Neural cell (in vitro differentiated cells): ENCODE measurements around the gene LRP5. TPM values are rescaled to one million over a fixed set of nuclear protein-coding genes. Genes with fewer than 3 reads are reported as not detected.

Experiments used
- H2AFZ ChIP-seq: fragments of 200-600, 300-800 bp; sonication (generic), shearing (Covaris generic); 2 replicates; pipeline ENCODE4 v1.6.0; 2014; ENCODE audit warnings: low read depth, mild to moderate bottlenecking, antibody characterized with exemption, low read length, moderate library complexity
- H3F3A ChIP-seq: fragments of 200-600 bp; shearing (Covaris generic); 2 replicates; pipeline ENCODE4 v1.6.1; 2016; ENCODE audit warnings: mild to moderate bottlenecking, moderate library complexity, mixed read lengths, antibody characterized with exemption, low read length; ENCODE audit not compliant: insufficient read depth, poor library complexity, severe bottlenecking
- H3K27ac ChIP-seq: fragments of 200-600, 300-800 bp; sonication (generic), shearing (Covaris generic); 2 replicates; pipeline ENCODE4 v1.5.1; 2014; ENCODE audit warnings: mild to moderate bottlenecking, low read length, moderate library complexity
- H3K27me3 ChIP-seq: fragments of 300-800, 200-600 bp; sonication (generic), shearing (Covaris generic); 2 replicates; pipeline ENCODE4 v1.6.0; 2014; ENCODE audit warnings: mild to moderate bottlenecking, low read depth, low read length, moderate library complexity; ENCODE audit not compliant: insufficient read depth
- H3K36me3 ChIP-seq: fragments of 300-800, 200-600 bp; sonication (generic), shearing (Covaris generic); 2 replicates; pipeline ENCODE4 v1.5.1; 2014; ENCODE audit warnings: mild to moderate bottlenecking, antibody characterized with exemption, low read length, moderate library complexity; ENCODE audit not compliant: insufficient read depth
- H3K4me2 ChIP-seq: fragments of 300-800, 200-600 bp; sonication (generic), shearing (Covaris generic); 2 replicates; pipeline ENCODE4 v1.6.0; 2014; ENCODE audit warnings: mild to moderate bottlenecking, low read length
- H3K4me3 ChIP-seq: fragments of 300-800, 200-600 bp; sonication (generic), shearing (Covaris generic); 2 replicates; pipeline ENCODE4 v1.5.1; 2014; ENCODE audit warnings: mild to moderate bottlenecking, low read length, moderate library complexity
- H3K79me2 ChIP-seq: fragments of 200-600 bp; shearing (Covaris generic); replicated peaks from 2 replicates; pipeline ENCODE4 v1.6.0; 2014; ENCODE audit warnings: mild to moderate bottlenecking, low read length, moderate library complexity; ENCODE audit not compliant: insufficient read depth
- H3K9ac ChIP-seq: fragments of 300-800, 200-600 bp; sonication (generic), shearing (Covaris generic); 2 replicates; pipeline ENCODE4 v1.6.1; 2016; ENCODE audit warnings: mild to moderate bottlenecking, low read length, mixed read lengths
- H3K9me2 ChIP-seq: fragments of 200-600 bp; shearing (Covaris generic); 2 replicates; pipeline ENCODE4 v1.6.1; 2016; ENCODE audit warnings: mild to moderate bottlenecking, low read length, mixed read lengths; ENCODE audit not compliant: insufficient read depth
- H3K9me3 ChIP-seq: fragments of 200-600, 300-800 bp; sonication (generic), shearing (Covaris generic); 2 replicates; pipeline ENCODE4 v1.6.1; 2016; ENCODE audit warnings: mild to moderate bottlenecking, mixed run types, low read length, moderate library complexity, mixed read lengths
- H4K20me1 ChIP-seq: fragments of 200-600 bp; shearing (Covaris generic); 2 replicates; pipeline ENCODE4 v1.6.1; 2016; ENCODE audit warnings: mild to moderate bottlenecking, mixed run types; ENCODE audit not compliant: insufficient read depth
- CTCF ChIP-seq: fragments of 450-650 bp; IDR thresholded peaks from 2 replicates; pipeline ENCODE4 v1.5.1; 2014; ENCODE audit warnings: antibody characterized with exemption, mild to moderate bottlenecking, moderate library complexity; ENCODE audit not compliant: poor library complexity, severe bottlenecking
- EP300 ChIP-seq: fragments of 450-650 bp; conservative IDR thresholded peaks from 2 replicates; pipeline ENCODE4 v1.6.1; 2014; ENCODE audit warnings: antibody characterized with exemption, mild to moderate bottlenecking, moderate library complexity; ENCODE audit not compliant: poor library complexity, severe bottlenecking
- EZH2 ChIP-seq: fragments of 200-600, 300-800 bp; shearing (Covaris generic), sonication (generic); IDR thresholded peaks from 2 replicates; pipeline ENCODE4 v1.6.1; 2014; ENCODE audit warnings: antibody characterized with exemption, low read length, borderline replicate concordance, mild to moderate bottlenecking; ENCODE audit not compliant: insufficient read depth, poor library complexity, severe bottlenecking
- MXI1 ChIP-seq: fragments of 450-650 bp; conservative IDR thresholded peaks from 2 replicates; pipeline ENCODE4 v1.6.1; 2014; ENCODE audit warnings: antibody characterized with exemption, mild to moderate bottlenecking; ENCODE audit not compliant: poor library complexity, severe bottlenecking
- POLR2AphosphoS5 ChIP-seq: IDR thresholded peaks from 2 replicates; pipeline ENCODE4 v1.6.1; 2012
- RAD21 ChIP-seq: fragments of 450-650 bp; conservative IDR thresholded peaks from 2 replicates; pipeline ENCODE4 v1.6.1; 2014; ENCODE audit warnings: antibody characterized with exemption, mild to moderate bottlenecking, moderate library complexity
- REST ChIP-seq: IDR thresholded peaks from 2 replicates; pipeline ENCODE4 v1.6.1; 2012; ENCODE audit warnings: borderline replicate concordance
- SMC3 ChIP-seq: fragments of 450-650 bp; conservative IDR thresholded peaks from 2 replicates; pipeline ENCODE4 v1.6.1; 2014; ENCODE audit warnings: antibody characterized with exemption, mild to moderate bottlenecking, moderate library complexity; ENCODE audit not compliant: poor library complexity
- TAF1 ChIP-seq: IDR thresholded peaks from 2 replicates; pipeline ENCODE4 v1.6.1; 2012; ENCODE audit warnings: low read depth
- polyA plus RNA-seq: library from polyadenylated mRNA; depleted of rRNA; stranded (reverse); fragments of >200 nt; gene quantifications from 2 replicates; pipeline ENCODE4 v1.2.3, GENCODE V29; 2014

LRP5 gene
- polyA plus RNA-seq, 1 donor from 2014 or later: 3.0 TPM

- peak overlapping the region; percentile 86 for H3K27ac ChIP-seq
- H3K9me2 ChIP-seq: no peaks in the 10 kb centered on the region
- peak overlapping the region; percentile 79 for H2AFZ ChIP-seq
- H3K36me3 ChIP-seq: no peaks in the 10 kb centered on the region
- H3K27me3 ChIP-seq: no peaks in the 10 kb centered on the region
- no peaks in the 10 kb centered on the region for H4K20me1 ChIP-seq
- H3K9ac ChIP-seq: peak overlapping the region; percentile 97
- no peaks in the 10 kb centered on the region for H3K9me3 ChIP-seq
- TF ChIP-seq EZH2: no peak
- TF ChIP-seq CTCF: peak; percentile 69
- peak; percentile 44 for TF ChIP-seq RAD21
- TF ChIP-seq REST: no peak
- no peak for TF ChIP-seq EP300
- TF ChIP-seq SMC3: peak; percentile 68
- TF ChIP-seq TAF1: peak; percentile 59
- peak; percentile 22 for TF ChIP-seq MXI1
- peak; percentile 8 for TF ChIP-seq POLR2AphosphoS5
- peaks cover 20% of the 10 kb centered on the region for H3K79me2 ChIP-seq
- H3K4me2 ChIP-seq: peak overlapping the region; percentile 57
- no peaks in the 10 kb centered on the region for H3F3A ChIP-seq
- H3K4me3 ChIP-seq: peak overlapping the region; percentile 83
These were observed 41.2 kb upstream of the LRP5 start for GRCh38 chr11:68271023-68271780.

- no peaks in the 10 kb centered on the region for H4K20me1 ChIP-seq
- peak within 1 kb of the TSS; percentile 83 for H3K4me3 ChIP-seq
- TF ChIP-seq SMC3: peak; percentile 36
- peak; percentile 89 for TF ChIP-seq MXI1
- no peak for TF ChIP-seq EZH2
- TF ChIP-seq CTCF: peak; percentile 21
- TF ChIP-seq TAF1: peak; percentile 84
- no peak for TF ChIP-seq EP300
- peak; percentile 80 for TF ChIP-seq REST
- no peak for TF ChIP-seq RAD21
- TF ChIP-seq POLR2AphosphoS5: peak; percentile 83
- H3K9me3 ChIP-seq: no peaks in the 10 kb centered on the region
- peak within 1 kb of the TSS; percentile 79 for H2AFZ ChIP-seq
- no peaks in the 10 kb centered on the region for H3K27me3 ChIP-seq
- H3K79me2 ChIP-seq: peaks cover 20% of the 10 kb centered on the region
- H3K4me2 ChIP-seq: peak within 1 kb of the TSS; percentile 57
- H3K36me3 ChIP-seq: no peaks in the 10 kb centered on the region
- peak within 1 kb of the TSS; percentile 86 for H3K27ac ChIP-seq
- H3K9ac ChIP-seq: peak within 1 kb of the TSS; percentile 97
- H3K9me2 ChIP-seq: no peaks in the 10 kb centered on the region
- H3F3A ChIP-seq: no peaks in the 10 kb centered on the region
These were observed 40.4 kb upstream of the LRP5 start, which contains the start of gene C11orf24 for GRCh38 chr11:68271781-68272608. Gene C11orf24 (minus strand): TSS chr11:68271973. CDS start chr11:68263767, 8,206 bp downstream.
